Measurements from ENCODE around the gene MYBL2.

MYBL2 gene

DNA sequence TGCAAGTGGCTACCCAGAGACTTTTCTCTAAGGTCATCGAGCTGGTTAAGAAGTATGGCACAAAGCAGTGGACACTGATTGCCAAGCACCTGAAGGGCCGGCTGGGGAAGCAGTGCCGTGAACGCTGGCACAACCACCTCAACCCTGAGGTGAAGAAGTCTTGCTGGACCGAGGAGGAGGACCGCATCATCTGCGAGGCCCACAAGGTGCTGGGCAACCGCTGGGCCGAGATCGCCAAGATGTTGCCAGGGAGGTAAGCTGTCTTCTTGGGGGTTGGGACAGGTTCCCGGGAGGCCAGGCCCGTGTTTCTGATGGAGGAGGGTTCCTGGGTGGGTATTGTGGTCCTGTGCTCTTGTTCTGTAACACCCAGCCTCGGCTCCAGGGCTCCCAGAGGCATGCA is 19.9 kb downstream of the MYBL2 start:
- no peak overlapping the region for H3K4me3 ChIP-seq (replicated peaks; ENCODE audit: low read depth, low read length)
- TF ChIP-seq CTCF (IDR thresholded peaks at IDR 0.05; ENCODE audit: low read depth, low read length, missing control alignments): no peak
- no peak for DNase-seq (ENCODE audit: extremely low read depth, low read depth)

DNA sequence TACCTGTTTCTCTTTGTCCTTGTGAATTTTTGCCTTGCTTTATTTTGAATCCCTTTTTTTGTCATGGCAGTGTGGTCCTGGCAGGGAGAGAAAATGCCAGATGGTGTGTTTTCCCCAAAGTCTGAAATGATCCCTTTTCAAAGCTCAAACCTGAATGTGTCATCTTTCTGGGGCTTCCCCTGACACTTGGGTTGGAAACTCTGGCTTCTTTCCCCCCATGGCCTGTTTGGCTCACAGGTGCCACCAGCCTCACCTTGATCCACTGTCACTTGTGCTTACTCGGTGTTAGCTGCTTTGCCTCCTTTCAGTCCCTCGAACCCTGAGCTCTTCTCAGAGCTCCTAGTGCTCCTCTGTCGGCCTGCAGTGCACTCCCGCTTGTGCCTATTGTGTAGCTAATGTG is 22.3 kb downstream of the MYBL2 start:
- no peak for DNase-seq (ENCODE audit: extremely low read depth, low read depth)

GRCh38 chr20:43690943-43691598 is 24.2 kb downstream of the MYBL2 start:
- no peak for TF ChIP-seq CTCF (IDR thresholded peaks at IDR 0.05; ENCODE audit: low read depth, low read length, missing control alignments)
- no peak overlapping the region for H3K4me3 ChIP-seq (replicated peaks; ENCODE audit: low read depth, low read length)
- DNase-seq (ENCODE audit: extremely low read depth, low read depth): no peak

More for the DNA sequence above, 22.3 kb downstream of the MYBL2 start:
- no peak overlapping the region for H3K4me3 ChIP-seq (replicated peaks; ENCODE audit: low read depth, low read length)
- TF ChIP-seq CTCF (IDR thresholded peaks at IDR 0.05; ENCODE audit: low read depth, low read length, missing control alignments): no peak

GRCh38 chr20:43691928-43692524 is 25.1 kb downstream of the MYBL2 start:
- no peak for DNase-seq (ENCODE audit: extremely low read depth, low read depth)
- no peak overlapping the region for H3K4me3 ChIP-seq (replicated peaks; ENCODE audit: low read depth, low read length)
- peak; percentile 80 for TF ChIP-seq CTCF (IDR thresholded peaks at IDR 0.05; ENCODE audit: low read depth, low read length, missing control alignments)

GRCh38 chr20:43694763-43695162 is 27.8 kb downstream of the MYBL2 start:
- no peak for DNase-seq (ENCODE audit: extremely low read depth, low read depth)
- TF ChIP-seq CTCF (IDR thresholded peaks at IDR 0.05; ENCODE audit: low read depth, low read length, missing control alignments): no peak
- no peak overlapping the region for H3K4me3 ChIP-seq (replicated peaks; ENCODE audit: low read depth, low read length)

- DNase-seq (ENCODE audit: extremely low read depth, low read depth): no peak
- TF ChIP-seq CTCF (IDR thresholded peaks at IDR 0.05; ENCODE audit: low read depth, low read length, missing control alignments): no peak
- no peak overlapping the region for H3K4me3 ChIP-seq (replicated peaks; ENCODE audit: low read depth, low read length)
These were observed 28.7 kb downstream of the MYBL2 start for GRCh38 chr20:43695571-43695970.
